Brain microvascular endothelial cell (primary cell): Measurements from ENCODE around the gene TECPR1.

ENCODE experiments used
- DNase-seq: peaks from one replicate; pipeline ENCODE4 v3.0.0-alpha.2; 2020
- H3K27ac ChIP-seq: fragments of 250-450 bp; sonication (Bioruptor Pico); 2 replicates; pipeline ENCODE4 v1.5.1; 2020; ENCODE audit warnings: mild to moderate bottlenecking, moderate library complexity
- H3K27me3 ChIP-seq: fragments of 250-450 bp; sonication (Bioruptor Pico); replicated peaks from 2 replicates; pipeline ENCODE4 v1.5.1; 2020; ENCODE audit warnings: mild to moderate bottlenecking
- H3K36me3 ChIP-seq: fragments of 250-450 bp; sonication (Bioruptor Pico); replicated peaks from 2 replicates; pipeline ENCODE4 v1.5.1; 2020; ENCODE audit warnings: mild to moderate bottlenecking
- H3K4me3 ChIP-seq: 2 replicates; pipeline ENCODE4 v1.5.1; 2011; ENCODE audit warnings: low read depth, mild to moderate bottlenecking, control low read depth, low read length, moderate library complexity
- in situ Hi-C: cut with HindIII; loops from 2 replicates; pipeline ENCODE4 v1.10.0; 2017; ENCODE audit warnings: low sequenced_read_pairs, low pct_ligation_motif_present
- TF ChIP-seq, protein P1 (sequence below): IDR thresholded peaks from 2 replicates; pipeline ENCODE4 v1.5.1; 2011; ENCODE audit warnings: low read depth, mild to moderate bottlenecking, moderate library complexity, low read length, control low read depth, inconsistent platforms; ENCODE audit errors: missing control alignments

TECPR1 gene

DNA sequence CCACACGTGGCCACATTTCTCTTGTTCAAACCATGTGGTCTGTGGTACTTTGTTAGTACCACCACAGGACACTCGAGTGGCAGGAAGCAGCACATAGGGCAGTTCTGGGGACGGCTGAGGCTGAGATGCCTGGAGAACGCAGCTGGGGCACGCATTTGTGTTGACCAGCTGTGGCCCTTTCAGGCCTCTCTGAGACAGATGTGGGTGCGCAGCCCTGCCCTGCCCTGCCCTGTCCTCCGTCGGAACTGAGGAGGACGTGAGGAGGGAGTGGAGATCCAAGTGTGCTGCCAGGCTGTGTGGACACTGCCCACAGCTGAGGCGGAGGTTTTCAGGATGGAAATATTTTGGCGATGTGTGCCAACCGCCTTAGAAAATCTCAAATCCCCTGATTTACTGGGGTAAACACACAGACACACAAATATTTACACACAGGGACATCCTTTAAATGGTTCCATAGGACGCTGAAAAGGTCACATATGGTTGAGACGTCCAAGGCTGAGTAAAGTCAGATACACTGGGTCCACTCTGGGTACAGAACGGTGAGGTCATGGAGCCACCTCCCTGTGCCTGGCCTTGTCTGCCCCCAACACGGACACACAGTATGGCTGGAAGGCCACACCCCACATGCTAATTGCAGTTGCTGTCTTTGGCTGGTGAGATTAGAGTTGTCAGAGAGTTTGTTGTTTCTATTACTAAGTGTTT lies 26.0 kb downstream of the TECPR1 start:
- Histone ChIP-seq H3K36me3 (peaks cover 7% of the 10 kb centered on the region), H3K4me3 (no peak overlapping the region), H3K27me3 (no peaks in the 10 kb centered on the region), H3K27ac (no peak overlapping the region)
- DNase-seq: no peak
- TF ChIP-seq, protein P1, sequence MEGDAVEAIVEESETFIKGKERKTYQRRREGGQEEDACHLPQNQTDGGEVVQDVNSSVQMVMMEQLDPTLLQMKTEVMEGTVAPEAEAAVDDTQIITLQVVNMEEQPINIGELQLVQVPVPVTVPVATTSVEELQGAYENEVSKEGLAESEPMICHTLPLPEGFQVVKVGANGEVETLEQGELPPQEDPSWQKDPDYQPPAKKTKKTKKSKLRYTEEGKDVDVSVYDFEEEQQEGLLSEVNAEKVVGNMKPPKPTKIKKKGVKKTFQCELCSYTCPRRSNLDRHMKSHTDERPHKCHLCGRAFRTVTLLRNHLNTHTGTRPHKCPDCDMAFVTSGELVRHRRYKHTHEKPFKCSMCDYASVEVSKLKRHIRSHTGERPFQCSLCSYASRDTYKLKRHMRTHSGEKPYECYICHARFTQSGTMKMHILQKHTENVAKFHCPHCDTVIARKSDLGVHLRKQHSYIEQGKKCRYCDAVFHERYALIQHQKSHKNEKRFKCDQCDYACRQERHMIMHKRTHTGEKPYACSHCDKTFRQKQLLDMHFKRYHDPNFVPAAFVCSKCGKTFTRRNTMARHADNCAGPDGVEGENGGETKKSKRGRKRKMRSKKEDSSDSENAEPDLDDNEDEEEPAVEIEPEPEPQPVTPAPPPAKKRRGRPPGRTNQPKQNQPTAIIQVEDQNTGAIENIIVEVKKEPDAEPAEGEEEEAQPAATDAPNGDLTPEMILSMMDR: no peak
- in situ Hi-C loops: no loop called here

DNA sequence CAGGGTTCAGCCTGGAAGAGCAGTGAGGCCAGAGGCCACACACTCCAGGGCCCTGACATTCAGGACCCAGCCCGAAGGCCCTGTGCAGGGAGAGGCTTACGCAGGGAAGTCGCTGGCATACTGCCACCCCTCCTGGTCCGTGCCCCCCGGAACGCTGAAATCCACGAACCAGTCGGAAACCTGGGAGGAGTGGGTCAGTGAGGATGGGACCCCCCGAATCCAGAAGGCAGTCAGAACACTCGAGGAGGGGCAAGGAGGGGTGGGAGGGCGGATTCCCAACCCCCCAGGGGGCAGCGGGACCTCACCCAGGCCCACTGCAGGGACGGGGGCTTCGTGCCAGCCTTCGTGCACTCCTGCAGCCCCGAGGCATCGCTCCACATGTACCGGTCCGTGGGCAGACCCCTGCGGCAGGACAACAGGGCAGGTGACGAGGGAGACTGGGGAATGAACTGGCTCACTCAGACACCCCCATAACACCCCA lies 27.3 kb downstream of the TECPR1 start:
- Histone ChIP-seq H3K27me3 (no peaks in the 10 kb centered on the region), H3K36me3 (peaks cover 3% of the 10 kb centered on the region), H3K4me3 (no peak overlapping the region), H3K27ac (no peak overlapping the region)
- in situ Hi-C loops: no loop called here
- no peak for DNase-seq
- TF ChIP-seq, protein P1: no peak

DNA sequence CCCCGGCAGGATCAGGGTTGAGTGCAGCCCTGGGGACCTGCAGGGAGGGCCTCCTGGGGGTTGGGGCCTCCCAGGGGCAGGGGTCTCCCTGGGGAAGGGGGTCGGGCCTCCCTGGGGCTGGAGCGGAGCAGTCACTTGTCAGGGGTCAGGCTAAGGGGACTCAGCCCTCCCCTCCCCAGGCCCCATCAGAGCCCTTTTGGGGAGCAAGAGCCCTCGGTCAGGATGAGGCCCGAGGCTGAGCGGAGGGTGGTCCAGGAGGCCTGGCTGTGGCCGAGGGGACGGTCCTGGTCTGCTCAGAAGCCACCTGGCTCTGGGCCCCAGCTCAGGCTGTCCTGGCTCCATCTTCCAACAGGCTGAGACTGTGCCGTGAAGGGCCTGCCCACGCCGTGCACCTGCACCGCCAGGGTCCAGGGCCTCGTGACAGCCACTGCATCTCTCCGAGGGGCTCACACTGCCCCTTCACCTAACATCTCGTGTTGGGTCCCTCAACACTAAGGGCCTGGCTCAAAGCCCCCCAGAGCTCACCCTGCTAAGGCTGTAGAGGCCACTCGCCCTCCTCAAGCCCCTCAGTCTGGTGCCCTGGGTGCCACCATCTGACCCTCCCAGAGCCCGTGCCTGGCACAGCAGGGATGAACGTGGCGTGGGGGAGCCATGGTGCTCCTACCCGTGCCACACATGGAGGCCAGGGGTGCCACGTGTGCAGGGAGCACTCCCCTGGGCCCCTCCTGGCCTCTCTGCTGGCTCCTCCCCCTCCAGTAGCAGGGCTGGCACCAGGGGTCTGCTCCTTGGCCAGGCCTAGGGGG lies 27.9 kb downstream of the TECPR1 start:
- Histone ChIP-seq H3K27me3 (no peaks in the 10 kb centered on the region), H3K4me3 (no peak overlapping the region), H3K36me3 (peaks cover 3% of the 10 kb centered on the region), H3K27ac (no peak overlapping the region)
- TF ChIP-seq, protein P1: no peak
- no peak for DNase-seq
- in situ Hi-C loops: no loop called here

GRCh38 chr7:98223351-98223897 lies 28.6 kb downstream of the TECPR1 start:
- TF ChIP-seq, protein P1: no peak
- in situ Hi-C loops: no loop called here
- no peaks in the 10 kb centered on the region for H3K27me3 ChIP-seq
- H3K4me3 ChIP-seq: no peak overlapping the region
- H3K27ac ChIP-seq: no peak overlapping the region
- DNase-seq: no peak
- H3K36me3 ChIP-seq: peaks cover 3% of the 10 kb centered on the region

DNA sequence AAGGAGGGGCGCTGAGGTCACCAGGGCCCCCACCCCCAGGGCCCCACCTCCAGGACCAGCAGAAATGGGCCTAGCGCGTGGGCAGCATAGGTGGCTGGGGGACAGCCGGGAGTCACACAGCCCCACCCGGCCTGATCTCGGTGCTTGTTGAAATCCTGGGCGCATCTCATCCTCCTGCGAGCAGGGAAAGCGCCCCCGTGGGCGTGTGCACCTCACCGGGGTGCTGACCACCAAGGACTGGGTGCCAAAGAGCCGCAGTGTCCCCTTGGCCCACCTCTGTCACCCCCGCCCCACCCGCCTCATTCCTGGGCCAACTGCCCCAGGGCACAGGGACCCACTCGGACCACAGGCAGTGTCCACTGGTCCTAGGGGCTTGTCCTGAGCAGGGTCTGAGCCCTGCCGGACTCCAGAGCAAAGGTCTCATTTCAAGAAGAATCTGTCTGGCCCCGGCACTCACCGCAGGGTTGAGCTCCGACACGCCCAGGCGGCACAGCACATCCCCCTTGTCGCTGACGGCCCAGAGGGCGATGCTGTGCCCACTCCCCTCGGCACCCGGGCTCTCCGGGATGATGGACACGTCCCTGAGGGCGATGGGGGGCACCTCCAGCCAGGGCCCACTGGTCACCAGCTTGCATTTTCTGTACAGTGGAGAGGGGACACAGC lies 29.4 kb downstream of the TECPR1 start:
- Histone ChIP-seq H3K4me3 (no peak overlapping the region), H3K27me3 (no peaks in the 10 kb centered on the region), H3K36me3 (no peaks in the 10 kb centered on the region), H3K27ac (no peak overlapping the region)
- DNase-seq: no peak
- in situ Hi-C loops: no loop called here
- TF ChIP-seq, protein P1: no peak
